ENCODE results near the gene ANKRD29. TPM values are rescaled to one million over a fixed set of nuclear protein-coding genes. Genes with fewer than 3 reads are reported as not detected.

Gene ANKRD29
- total RNA-seq, 1 donor from 2014 or later, result 56.5 TPM

DNA sequence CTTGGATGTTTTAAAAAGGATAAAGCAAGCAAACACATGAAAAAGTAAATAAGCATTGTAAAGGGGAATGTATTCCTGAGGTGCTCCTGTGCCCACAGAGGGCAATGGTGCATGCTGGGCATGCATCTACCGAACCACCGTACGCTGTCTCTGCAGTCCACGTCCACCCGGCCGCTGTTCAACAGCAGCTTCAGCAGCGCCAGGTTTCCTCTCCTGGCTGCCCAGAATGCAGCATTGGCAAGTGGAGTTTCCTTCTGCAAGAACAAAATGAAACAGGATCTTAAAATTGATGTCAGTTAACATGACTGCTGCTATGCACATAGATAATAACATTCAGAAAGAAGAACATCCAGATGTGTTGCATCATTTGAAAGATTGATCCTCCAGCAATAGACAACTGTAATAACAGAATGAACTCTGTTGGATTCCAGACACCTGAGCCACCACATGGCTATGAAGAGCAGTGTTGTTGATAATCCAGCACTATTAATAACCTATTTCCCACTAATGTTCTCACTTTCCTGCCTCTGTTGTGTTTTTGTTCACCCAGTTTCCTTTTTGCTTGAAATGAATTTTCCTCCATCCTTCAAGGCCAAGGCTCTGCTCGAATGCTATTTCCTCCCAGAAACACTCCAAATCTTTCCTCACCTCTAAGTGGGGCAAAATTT, 13.6 kb downstream of the ANKRD29 start:
- Histone ChIP-seq H3K9me3 (no peaks in the 10 kb centered on the region), H3K4me1 (peaks cover 22% of the 10 kb centered on the region), H3K36me3 (no peaks in the 10 kb centered on the region), H3K27ac (peak overlapping the region; percentile 66), H3K27me3 (ENCODE audit: low read depth) (no peaks in the 10 kb centered on the region), H3K4me3 (no peak overlapping the region)
- TF ChIP-seq, protein P1, sequence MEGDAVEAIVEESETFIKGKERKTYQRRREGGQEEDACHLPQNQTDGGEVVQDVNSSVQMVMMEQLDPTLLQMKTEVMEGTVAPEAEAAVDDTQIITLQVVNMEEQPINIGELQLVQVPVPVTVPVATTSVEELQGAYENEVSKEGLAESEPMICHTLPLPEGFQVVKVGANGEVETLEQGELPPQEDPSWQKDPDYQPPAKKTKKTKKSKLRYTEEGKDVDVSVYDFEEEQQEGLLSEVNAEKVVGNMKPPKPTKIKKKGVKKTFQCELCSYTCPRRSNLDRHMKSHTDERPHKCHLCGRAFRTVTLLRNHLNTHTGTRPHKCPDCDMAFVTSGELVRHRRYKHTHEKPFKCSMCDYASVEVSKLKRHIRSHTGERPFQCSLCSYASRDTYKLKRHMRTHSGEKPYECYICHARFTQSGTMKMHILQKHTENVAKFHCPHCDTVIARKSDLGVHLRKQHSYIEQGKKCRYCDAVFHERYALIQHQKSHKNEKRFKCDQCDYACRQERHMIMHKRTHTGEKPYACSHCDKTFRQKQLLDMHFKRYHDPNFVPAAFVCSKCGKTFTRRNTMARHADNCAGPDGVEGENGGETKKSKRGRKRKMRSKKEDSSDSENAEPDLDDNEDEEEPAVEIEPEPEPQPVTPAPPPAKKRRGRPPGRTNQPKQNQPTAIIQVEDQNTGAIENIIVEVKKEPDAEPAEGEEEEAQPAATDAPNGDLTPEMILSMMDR (IDR thresholded peaks at IDR 0.05), result no peak
- intact Hi-C loops (cut with DNase I), result no loop called here
- no peak for ATAC-seq
- DNase-seq, result no peak

DNA sequence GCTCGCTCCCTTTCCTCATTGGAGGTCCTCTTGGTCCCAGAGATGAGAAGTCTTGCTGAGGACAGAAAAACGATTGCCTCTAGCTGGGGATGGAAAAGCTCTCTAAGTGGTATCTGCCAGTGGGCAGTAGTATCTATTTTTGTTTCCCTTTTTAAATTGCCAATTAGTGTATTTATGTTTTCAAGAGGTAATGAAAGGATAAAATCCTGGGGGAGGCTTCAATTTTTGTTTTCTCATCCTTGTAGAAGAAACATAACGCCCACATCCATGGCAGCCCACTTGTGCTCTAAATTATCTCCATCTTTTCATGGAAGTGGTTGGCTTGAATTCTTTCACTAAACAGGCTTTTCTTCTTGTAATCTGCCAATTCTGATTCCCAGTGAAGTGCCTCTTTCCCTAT, 14.3 kb downstream of the ANKRD29 start:
- no peaks in the 10 kb centered on the region for H3K27me3 ChIP-seq (ENCODE audit: low read depth)

DNA sequence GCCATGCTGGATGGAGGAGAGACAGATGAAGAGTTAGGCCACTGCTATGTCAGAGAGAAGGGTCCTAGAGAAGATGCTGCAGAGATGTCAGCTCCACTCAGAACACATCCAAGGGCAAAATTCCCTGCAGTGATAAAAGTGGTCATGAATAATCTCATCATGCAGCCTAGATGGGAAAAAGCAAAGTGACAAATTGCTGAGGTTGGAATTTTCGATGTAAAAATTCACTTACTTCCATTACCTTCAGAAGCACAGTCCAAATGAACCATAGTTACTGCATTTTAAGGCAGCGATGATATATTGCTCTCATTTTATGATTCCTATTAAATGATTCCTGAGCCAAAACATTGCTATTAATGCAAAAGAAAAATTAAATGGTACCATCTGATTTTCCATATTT, 16.4 kb downstream of the ANKRD29 start:
- DNase-seq, result no peak
- TF ChIP-seq, protein P1 (IDR thresholded peaks at IDR 0.05), result no peak
- no peaks in the 10 kb centered on the region for H3K36me3 ChIP-seq
- intact Hi-C loops (cut with DNase I), result no loop called here
- H3K4me3 ChIP-seq, result no peak overlapping the region
- no peaks in the 10 kb centered on the region for H3K27me3 ChIP-seq (ENCODE audit: low read depth)
- H3K27ac ChIP-seq, result no peak overlapping the region
- ATAC-seq, result no peak
- H3K9me3 ChIP-seq, result no peaks in the 10 kb centered on the region
- H3K4me1 ChIP-seq, result peaks cover 11% of the 10 kb centered on the region

More for the DNA sequence above, 14.3 kb downstream of the ANKRD29 start:
- Histone ChIP-seq H3K9me3 (no peaks in the 10 kb centered on the region), H3K36me3 (no peaks in the 10 kb centered on the region), H3K4me3 (no peak overlapping the region), H3K4me1 (peaks cover 22% of the 10 kb centered on the region), H3K27ac (peak overlapping the region; percentile 27)
- intact Hi-C loops (cut with DNase I), result no loop called here
- DNase-seq (no peak), ATAC-seq (no peak)
- TF ChIP-seq, protein P1 (IDR thresholded peaks at IDR 0.05), result no peak

DNA sequence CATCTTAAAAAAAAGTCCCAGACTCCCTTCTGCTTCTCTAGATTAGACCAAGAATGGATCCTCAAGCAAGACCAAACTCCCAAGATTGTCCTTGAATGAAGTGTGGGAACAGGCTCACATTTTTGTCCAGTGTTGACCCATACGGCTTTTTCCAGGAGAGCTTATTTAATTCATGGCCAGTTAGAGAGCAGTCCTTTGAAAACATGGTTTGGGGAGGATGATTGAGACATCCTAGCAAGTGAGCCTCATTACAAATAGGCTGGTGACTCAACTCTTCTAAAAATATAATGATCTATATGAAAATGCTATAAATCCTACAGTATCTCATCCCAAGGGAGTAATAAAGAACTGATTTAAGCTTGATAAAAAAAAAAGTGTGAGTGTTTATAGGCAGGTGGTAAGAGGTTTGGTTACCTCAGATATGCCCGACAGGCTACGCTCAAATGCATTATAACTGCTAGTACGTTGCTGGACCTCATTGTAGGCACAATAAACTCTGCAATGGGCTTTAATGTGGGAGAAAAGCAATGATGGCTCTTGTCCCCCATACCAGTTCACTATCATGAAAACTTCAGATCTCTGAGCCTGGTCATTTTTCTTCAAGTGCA, 17.0 kb downstream of the ANKRD29 start:
- Histone ChIP-seq H3K4me1 (peaks cover 10% of the 10 kb centered on the region), H3K9me3 (no peaks in the 10 kb centered on the region), H3K36me3 (no peaks in the 10 kb centered on the region), H3K4me3 (no peak overlapping the region), H3K27ac (no peak overlapping the region), H3K27me3 (ENCODE audit: low read depth) (no peaks in the 10 kb centered on the region)
- no peak for ATAC-seq
- DNase-seq, result no peak
- intact Hi-C loops (cut with DNase I), result no loop called here
- TF ChIP-seq, protein P1 (IDR thresholded peaks at IDR 0.05), result no peak

DNA sequence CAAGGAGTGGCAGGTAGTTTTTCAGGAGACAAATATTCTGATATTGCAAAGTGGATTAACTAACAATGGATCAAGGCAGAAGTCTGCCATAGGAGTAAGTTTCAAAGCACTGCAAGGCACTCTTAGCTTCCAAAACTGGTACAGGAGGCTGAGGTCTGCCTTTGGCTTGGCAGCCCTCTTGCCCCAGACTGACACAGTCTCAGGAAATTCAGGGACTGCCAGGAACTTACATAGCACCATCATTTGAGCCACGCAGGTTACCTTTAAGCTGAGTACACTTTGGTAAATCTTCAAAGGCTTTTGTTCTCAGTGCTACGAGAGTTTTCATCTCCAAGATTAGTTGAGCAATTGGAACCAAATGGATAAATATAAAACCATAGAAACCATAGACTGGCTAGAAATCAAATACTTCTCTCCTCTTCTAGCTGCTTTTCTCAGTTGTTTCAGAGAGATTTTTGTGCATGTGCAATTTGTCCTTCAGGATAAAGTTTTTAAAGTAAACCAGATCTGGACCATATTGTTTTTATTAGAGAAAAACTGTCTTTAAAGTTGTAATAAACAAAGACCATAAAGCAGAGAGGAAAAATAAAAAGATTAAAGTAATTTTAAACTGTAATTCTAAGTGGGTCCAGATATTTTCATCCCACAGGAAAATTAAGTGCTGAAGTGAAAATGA, 18.8 kb downstream of the ANKRD29 start:
- TF ChIP-seq, protein P1 (IDR thresholded peaks at IDR 0.05), result no peak
- H3K27me3 ChIP-seq (ENCODE audit: low read depth), result no peaks in the 10 kb centered on the region
- no peak for DNase-seq
- ATAC-seq, result peak in 1 of 2 donors; percentile 26
- no peaks in the 10 kb centered on the region for H3K36me3 ChIP-seq
- intact Hi-C loops (cut with DNase I), result no loop called here
- H3K4me1 ChIP-seq, result peaks cover 9% of the 10 kb centered on the region
- H3K27ac ChIP-seq, result no peak overlapping the region
- no peak overlapping the region for H3K4me3 ChIP-seq
- H3K9me3 ChIP-seq, result no peaks in the 10 kb centered on the region
